Smooth muscle cell (in vitro differentiated cells): ENCODE results near the gene PSMD8. TPM values are rescaled to one million over a fixed set of nuclear protein-coding genes. Genes with fewer than 3 reads are reported as not detected.
A peak's percentile ranks its signal among the peaks of the same experiment; 100 is the strongest.

ENCODE experiments used
- DNase-seq: peaks from one replicate; lab custom pipeline; 2025; ENCODE audit not compliant: unreplicated experiment; lab: John Stamatoyannopoulos, UW
- H2AFZ ChIP-seq: fragments of 200-600 bp; sonication (generic); 2 replicates; pipeline ENCODE4 v1.6.0; 2016; ENCODE audit warnings: antibody characterized with exemption, low read depth, mild to moderate bottlenecking
- H3F3A ChIP-seq: fragments of 200-600 bp; sonication (generic); 2 replicates; pipeline ENCODE4 v1.6.0; 2017; ENCODE audit warnings: antibody characterized with exemption, low read depth
- H3K27ac ChIP-seq: fragments of 200-600 bp; sonication (generic); 2 replicates; pipeline ENCODE4 v1.5.1; 2016; ENCODE audit warnings: low read depth, mild to moderate bottlenecking
- H3K27me3 ChIP-seq: fragments of 200-600 bp; sonication (generic); 2 replicates; pipeline ENCODE4 v1.6.1; 2016; ENCODE audit warnings: low read depth, mild to moderate bottlenecking
- H3K36me3 ChIP-seq: fragments of 200-600 bp; sonication (generic); 2 replicates; pipeline ENCODE4 v1.5.1; 2016; ENCODE audit warnings: low read depth
- H3K4me1 ChIP-seq: fragments of 200-600 bp; sonication (generic); 2 replicates; pipeline ENCODE4 v1.5.1; 2016; ENCODE audit warnings: low read depth
- H3K4me2 ChIP-seq: fragments of 200-600 bp; sonication (generic); 2 replicates; pipeline ENCODE4 v1.6.0; 2016; ENCODE audit warnings: mild to moderate bottlenecking
- H3K4me3 ChIP-seq: fragments of 200-600 bp; sonication (generic); 2 replicates; pipeline ENCODE4 v1.5.1; 2016; ENCODE audit warnings: mild to moderate bottlenecking
- H3K79me2 ChIP-seq: fragments of 200-600 bp; sonication (generic); 2 replicates; pipeline ENCODE4 v1.6.0; 2016; ENCODE audit warnings: low read depth, mild to moderate bottlenecking
- H3K9ac ChIP-seq: fragments of 200-600 bp; sonication (generic); 2 replicates; pipeline ENCODE4 v1.6.0; 2016; ENCODE audit warnings: low read depth
- H3K9me3 ChIP-seq: fragments of 200-600 bp; sonication (generic); replicated peaks from 2 replicates; pipeline ENCODE4 v1.5.1; 2016; ENCODE audit warnings: low read depth
- H4K20me1 ChIP-seq: fragments of 200-600 bp; sonication (generic); 2 replicates; pipeline ENCODE4 v1.6.0; 2016; ENCODE audit warnings: low read depth
- WGBS: methylation state at CpG from one replicate; pipeline ENCODE4 v1.1.7; 2016; ENCODE audit warnings: low lambda C conversion rate; 5-methylcytosine and 5-hydroxymethylcytosine counted together
- polyA plus RNA-seq: library from polyadenylated mRNA; unstranded; fragments of >200 nt; fragmentation: Nextera tagmentation; extraction: Ambion mirVana; gene quantifications from 2 replicates; pipeline ENCODE4 v1.2.1, GENCODE V29; 2016
- total RNA-seq: library from RNA; depleted of rRNA; stranded (reverse); fragments of >200 nt; gene quantifications from 2 replicates; pipeline ENCODE4 v1.2.3, GENCODE V29; 2014
- TF ChIP-seq, protein P1 (sequence below): fragments of 200-600 bp; sonication (generic); IDR thresholded peaks from 2 replicates; pipeline ENCODE4 v1.5.1; 2017; ENCODE audit warnings: borderline replicate concordance, mild to moderate bottlenecking, antibody characterized with exemption; ENCODE audit not compliant: insufficient read depth, poor library complexity, severe bottlenecking

Gene PSMD8
- total and polyA plus RNA-seq, 2 experiments from 2014 or later: 377 to 404 TPM

DNA sequence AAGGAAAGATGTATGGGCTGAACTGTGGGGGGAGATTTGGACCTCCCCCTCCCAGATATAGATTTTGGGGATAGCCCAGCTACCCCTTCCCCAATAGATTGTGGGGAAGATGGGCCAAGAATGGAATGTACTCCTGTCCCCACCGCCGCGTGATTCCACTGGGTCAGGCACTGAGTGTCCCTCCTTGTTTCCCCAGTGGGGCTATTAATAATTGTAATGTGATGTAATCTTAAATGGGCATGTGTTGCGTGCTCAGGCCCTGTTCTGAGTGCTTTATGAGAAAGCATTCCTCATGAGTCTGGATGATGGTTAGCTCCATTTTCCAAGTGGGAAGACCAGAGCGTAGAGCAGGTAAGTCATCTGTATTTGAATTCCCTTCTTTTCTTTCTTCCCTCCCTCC, 1.4 kb downstream of the PSMD8 start:
- H3F3A ChIP-seq: no peaks in the 10 kb centered on the region
- H3K9ac ChIP-seq: peak overlapping the region; percentile 97
- no peaks in the 10 kb centered on the region for H3K9me3 ChIP-seq
- H4K20me1 ChIP-seq: peaks cover 52% of the 10 kb centered on the region
- peaks cover 45% of the 10 kb centered on the region for H3K79me2 ChIP-seq
- H3K4me1 ChIP-seq: peaks cover 9% of the 10 kb centered on the region
- no peaks in the 10 kb centered on the region for H3K27me3 ChIP-seq
- no peaks in the 10 kb centered on the region for H3K36me3 ChIP-seq
- TF ChIP-seq, protein P1, sequence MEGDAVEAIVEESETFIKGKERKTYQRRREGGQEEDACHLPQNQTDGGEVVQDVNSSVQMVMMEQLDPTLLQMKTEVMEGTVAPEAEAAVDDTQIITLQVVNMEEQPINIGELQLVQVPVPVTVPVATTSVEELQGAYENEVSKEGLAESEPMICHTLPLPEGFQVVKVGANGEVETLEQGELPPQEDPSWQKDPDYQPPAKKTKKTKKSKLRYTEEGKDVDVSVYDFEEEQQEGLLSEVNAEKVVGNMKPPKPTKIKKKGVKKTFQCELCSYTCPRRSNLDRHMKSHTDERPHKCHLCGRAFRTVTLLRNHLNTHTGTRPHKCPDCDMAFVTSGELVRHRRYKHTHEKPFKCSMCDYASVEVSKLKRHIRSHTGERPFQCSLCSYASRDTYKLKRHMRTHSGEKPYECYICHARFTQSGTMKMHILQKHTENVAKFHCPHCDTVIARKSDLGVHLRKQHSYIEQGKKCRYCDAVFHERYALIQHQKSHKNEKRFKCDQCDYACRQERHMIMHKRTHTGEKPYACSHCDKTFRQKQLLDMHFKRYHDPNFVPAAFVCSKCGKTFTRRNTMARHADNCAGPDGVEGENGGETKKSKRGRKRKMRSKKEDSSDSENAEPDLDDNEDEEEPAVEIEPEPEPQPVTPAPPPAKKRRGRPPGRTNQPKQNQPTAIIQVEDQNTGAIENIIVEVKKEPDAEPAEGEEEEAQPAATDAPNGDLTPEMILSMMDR: no peak
- H2AFZ ChIP-seq: no peak overlapping the region
- peak overlapping the region; percentile 92 for H3K4me2 ChIP-seq
- peak overlapping the region; percentile 95 for H3K27ac ChIP-seq
- 78% methylated on average over 5 of the region's 5 CpGs for WGBS
- DNase-seq: no peak
- H3K4me3 ChIP-seq: peak overlapping the region; percentile 78

DNA sequence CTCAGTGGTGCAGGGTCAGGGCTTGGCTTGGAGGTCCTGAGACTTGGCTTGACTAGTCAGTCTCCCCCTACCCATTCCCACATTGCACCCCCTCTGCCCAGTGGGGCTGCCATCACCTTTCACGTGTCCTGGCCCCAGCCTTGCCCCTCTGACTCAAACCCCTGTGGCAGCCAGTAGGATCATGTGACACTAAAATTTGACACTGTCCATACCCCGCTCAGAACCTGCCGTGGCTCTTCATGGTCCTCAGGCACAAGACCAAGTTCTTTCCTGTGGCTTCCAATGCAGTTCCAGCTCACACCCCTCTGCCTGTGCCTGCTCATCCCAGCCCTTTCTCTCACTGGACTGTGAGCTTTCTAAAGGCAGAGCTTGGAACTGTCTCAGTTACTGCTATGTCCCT, 2.2 kb downstream of the PSMD8 start:
- DNase-seq: no peak
- Histone ChIP-seq H3K4me3 (no peak overlapping the region), H2AFZ (no peak overlapping the region), H4K20me1 (peaks cover 60% of the 10 kb centered on the region), H3F3A (no peaks in the 10 kb centered on the region), H3K9me3 (no peaks in the 10 kb centered on the region), H3K36me3 (no peaks in the 10 kb centered on the region), H3K9ac (no peak overlapping the region), H3K79me2 (peaks cover 45% of the 10 kb centered on the region), H3K4me1 (peaks cover 9% of the 10 kb centered on the region), H3K4me2 (peak overlapping the region; percentile 92), H3K27ac (peak overlapping the region; percentile 95), H3K27me3 (no peaks in the 10 kb centered on the region)
- TF ChIP-seq, protein P1: no peak
- 82% methylated on average over 3 of the region's 3 CpGs for WGBS

DNA sequence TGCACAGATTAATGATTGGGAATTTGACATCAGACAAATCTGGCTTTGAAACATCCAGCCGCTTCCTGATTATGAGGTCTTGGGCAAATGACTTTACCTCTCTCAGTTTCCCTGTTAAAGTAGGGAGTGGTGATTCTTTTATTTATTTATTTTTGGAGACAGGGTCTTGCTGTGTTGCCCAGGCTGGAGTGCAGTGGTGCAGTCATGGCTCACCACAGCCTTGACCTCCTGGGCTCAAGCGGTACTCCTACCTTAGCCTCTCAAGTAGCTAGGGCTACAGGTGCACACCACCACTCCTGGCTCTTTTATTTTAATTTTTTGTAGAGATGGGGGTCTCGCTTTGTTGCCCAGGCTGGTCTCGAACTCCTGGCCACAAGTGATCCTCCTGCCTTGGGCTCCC, 2.7 kb downstream of the PSMD8 start:
- Histone ChIP-seq H3K27me3 (no peaks in the 10 kb centered on the region), H3K4me1 (peaks cover 9% of the 10 kb centered on the region), H3K36me3 (no peaks in the 10 kb centered on the region), H4K20me1 (peaks cover 65% of the 10 kb centered on the region), H2AFZ (no peak overlapping the region), H3K9ac (no peak overlapping the region), H3K9me3 (no peaks in the 10 kb centered on the region), H3K4me3 (no peak overlapping the region), H3F3A (no peaks in the 10 kb centered on the region), H3K27ac (no peak overlapping the region), H3K4me2 (no peak overlapping the region), H3K79me2 (peaks cover 45% of the 10 kb centered on the region)
- DNase-seq: no peak
- TF ChIP-seq, protein P1: no peak
- 98% methylated on average over 4 of the region's 4 CpGs for WGBS

DNA sequence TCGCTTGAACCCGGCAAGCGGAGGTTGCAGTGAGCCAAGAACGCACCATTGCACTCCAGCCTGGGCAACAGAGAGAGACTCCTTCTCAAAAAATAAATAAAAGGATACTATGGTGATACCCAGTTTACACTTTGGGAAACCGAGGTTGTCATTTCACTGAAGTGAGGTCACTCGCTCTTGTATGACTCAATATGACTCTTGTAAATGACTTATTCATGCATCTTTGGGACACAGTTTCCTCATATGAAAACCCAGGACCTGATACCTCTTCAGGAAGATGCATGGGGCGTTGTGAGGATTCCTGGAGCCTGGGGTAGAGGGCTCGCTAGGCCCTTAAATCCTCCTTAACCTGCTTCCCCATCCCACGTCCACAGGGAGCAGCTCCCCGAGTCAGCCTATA, 4.5 kb downstream of the PSMD8 start:
- no peak overlapping the region for H2AFZ ChIP-seq
- H3K4me3 ChIP-seq: no peak overlapping the region
- H3K9ac ChIP-seq: no peak overlapping the region
- 97% methylated on average over 10 of the region's 10 CpGs for WGBS
- peaks cover 9% of the 10 kb centered on the region for H3K4me1 ChIP-seq
- H3K27me3 ChIP-seq: no peaks in the 10 kb centered on the region
- TF ChIP-seq, protein P1: no peak
- peaks cover 45% of the 10 kb centered on the region for H3K79me2 ChIP-seq
- H3K27ac ChIP-seq: no peak overlapping the region
- no peak overlapping the region for H3K4me2 ChIP-seq
- DNase-seq: no peak
- peaks cover under 1% of the 10 kb centered on the region for H3F3A ChIP-seq
- H4K20me1 ChIP-seq: peaks cover 83% of the 10 kb centered on the region
- H3K9me3 ChIP-seq: no peaks in the 10 kb centered on the region
- H3K36me3 ChIP-seq: no peaks in the 10 kb centered on the region
